ENCODE data around the gene NPL.

The NPL gene

DNA sequence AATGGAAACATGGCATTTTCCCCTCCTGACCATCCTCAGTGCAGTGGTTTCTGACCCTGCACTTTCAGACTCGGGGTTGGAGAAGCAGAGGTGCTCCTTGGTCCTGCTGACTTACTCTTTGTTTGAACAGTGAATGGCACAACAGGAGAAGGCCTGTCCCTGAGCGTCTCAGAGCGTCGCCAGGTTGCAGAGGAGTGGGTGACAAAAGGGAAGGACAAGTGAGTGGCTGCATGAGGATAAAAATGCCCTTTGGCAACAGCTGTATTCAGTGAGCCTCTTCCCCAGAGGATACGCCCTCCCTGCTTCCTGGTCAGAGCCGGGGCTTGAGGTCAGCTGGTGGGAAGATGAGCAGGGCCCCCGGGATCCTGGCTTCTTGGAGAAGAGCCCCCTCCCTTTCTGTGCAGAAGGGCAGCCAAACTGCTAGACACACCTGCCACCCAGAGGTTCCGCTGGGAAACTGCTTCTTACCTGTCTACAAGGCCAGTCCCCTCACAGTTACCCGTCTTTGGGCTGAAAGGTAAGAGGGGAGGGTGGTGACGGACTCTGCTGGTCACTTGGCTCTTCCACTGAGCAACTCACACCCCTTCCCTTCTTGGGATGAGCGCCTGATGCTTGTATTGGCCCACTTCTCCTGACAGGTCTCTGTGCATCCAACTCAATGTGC is 16.6 kb downstream of the NPL start:
- ATAC-seq = no peak
- TF ChIP-seq ISL1 (CRISPR knock-in tag; IDR thresholded peaks at IDR 0.05) (no peak), PPARA (CRISPR knock-in tag; IDR thresholded peaks at IDR 0.05; ENCODE audit: borderline replicate concordance) (no peak), RARB (CRISPR knock-in tag; IDR thresholded peaks at IDR 0.05) (no peak), ZFP30 (CRISPR knock-in tag; IDR thresholded peaks at IDR 0.05) (no peak), ARNTL (CRISPR knock-in tag; IDR thresholded peaks at IDR 0.05; ENCODE audit: borderline replicate concordance, low read depth) (no peak), ZC3H10 (CRISPR knock-in tag; IDR thresholded peaks at IDR 0.05) (no peak), ZNF565 (CRISPR knock-in tag; conservative IDR thresholded peaks at IDR 0.05; ENCODE audit: low read depth) (no peak), SNAI2 (CRISPR knock-in tag; IDR thresholded peaks at IDR 0.05) (no peak), BACH2 (CRISPR knock-in tag; IDR thresholded peaks at IDR 0.05; ENCODE audit: borderline replicate concordance) (no peak)
- TF ChIP-seq, protein P1, sequence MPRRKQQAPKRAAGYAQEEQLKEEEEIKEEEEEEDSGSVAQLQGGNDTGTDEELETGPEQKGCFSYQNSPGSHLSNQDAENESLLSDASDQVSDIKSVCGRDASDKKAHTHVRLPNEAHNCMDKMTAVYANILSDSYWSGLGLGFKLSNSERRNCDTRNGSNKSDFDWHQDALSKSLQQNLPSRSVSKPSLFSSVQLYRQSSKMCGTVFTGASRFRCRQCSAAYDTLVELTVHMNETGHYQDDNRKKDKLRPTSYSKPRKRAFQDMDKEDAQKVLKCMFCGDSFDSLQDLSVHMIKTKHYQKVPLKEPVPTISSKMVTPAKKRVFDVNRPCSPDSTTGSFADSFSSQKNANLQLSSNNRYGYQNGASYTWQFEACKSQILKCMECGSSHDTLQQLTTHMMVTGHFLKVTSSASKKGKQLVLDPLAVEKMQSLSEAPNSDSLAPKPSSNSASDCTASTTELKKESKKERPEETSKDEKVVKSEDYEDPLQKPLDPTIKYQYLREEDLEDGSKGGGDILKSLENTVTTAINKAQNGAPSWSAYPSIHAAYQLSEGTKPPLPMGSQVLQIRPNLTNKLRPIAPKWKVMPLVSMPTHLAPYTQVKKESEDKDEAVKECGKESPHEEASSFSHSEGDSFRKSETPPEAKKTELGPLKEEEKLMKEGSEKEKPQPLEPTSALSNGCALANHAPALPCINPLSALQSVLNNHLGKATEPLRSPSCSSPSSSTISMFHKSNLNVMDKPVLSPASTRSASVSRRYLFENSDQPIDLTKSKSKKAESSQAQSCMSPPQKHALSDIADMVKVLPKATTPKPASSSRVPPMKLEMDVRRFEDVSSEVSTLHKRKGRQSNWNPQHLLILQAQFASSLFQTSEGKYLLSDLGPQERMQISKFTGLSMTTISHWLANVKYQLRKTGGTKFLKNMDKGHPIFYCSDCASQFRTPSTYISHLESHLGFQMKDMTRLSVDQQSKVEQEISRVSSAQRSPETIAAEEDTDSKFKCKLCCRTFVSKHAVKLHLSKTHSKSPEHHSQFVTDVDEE (CRISPR knock-in tag; IDR thresholded peaks at IDR 0.05) = no peak
- TF ChIP-seq, protein P2, sequence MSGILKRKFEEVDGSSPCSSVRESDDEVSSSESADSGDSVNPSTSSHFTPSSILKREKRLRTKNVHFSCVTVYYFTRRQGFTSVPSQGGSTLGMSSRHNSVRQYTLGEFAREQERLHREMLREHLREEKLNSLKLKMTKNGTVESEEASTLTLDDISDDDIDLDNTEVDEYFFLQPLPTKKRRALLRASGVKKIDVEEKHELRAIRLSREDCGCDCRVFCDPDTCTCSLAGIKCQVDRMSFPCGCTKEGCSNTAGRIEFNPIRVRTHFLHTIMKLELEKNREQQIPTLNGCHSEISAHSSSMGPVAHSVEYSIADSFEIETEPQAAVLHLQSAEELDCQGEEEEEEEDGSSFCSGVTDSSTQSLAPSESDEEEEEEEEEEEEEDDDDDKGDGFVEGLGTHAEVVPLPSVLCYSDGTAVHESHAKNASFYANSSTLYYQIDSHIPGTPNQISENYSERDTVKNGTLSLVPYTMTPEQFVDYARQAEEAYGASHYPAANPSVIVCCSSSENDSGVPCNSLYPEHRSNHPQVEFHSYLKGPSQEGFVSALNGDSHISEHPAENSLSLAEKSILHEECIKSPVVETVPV (CRISPR knock-in tag; IDR thresholded peaks at IDR 0.05) = no peak

DNA sequence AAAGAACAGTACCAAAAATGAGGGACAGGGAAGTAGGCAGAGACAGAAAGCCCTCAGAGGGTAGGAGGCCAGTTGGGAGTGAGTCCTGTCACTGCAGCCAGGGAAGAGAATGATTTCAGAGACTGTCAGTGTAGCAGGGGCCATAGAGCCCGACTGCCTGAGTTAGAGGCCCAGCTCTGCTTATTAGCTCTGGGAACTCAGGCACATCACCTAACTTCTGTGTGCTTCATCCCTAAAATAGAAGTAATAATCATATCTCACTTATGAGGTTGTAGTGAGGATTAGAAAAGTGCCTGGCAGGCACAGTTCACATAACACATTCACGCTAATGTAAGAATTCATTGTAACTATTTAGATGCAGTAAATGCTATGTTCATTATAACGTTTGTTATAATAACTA is 18.3 kb downstream of the NPL start:
- no peak for TF ChIP-seq ISL1 (CRISPR knock-in tag; IDR thresholded peaks at IDR 0.05)
- no peak for TF ChIP-seq ESRRG (CRISPR knock-in tag; IDR thresholded peaks at IDR 0.05)
- no peak for TF ChIP-seq ZNF8 (CRISPR knock-in tag; IDR thresholded peaks at IDR 0.05)
- TF ChIP-seq, protein P3, sequence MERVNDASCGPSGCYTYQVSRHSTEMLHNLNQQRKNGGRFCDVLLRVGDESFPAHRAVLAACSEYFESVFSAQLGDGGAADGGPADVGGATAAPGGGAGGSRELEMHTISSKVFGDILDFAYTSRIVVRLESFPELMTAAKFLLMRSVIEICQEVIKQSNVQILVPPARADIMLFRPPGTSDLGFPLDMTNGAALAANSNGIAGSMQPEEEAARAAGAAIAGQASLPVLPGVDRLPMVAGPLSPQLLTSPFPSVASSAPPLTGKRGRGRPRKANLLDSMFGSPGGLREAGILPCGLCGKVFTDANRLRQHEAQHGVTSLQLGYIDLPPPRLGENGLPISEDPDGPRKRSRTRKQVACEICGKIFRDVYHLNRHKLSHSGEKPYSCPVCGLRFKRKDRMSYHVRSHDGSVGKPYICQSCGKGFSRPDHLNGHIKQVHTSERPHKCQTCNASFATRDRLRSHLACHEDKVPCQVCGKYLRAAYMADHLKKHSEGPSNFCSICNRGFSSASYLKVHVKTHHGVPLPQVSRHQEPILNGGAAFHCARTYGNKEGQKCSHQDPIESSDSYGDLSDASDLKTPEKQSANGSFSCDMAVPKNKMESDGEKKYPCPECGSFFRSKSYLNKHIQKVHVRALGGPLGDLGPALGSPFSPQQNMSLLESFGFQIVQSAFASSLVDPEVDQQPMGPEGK (CRISPR knock-in tag; IDR thresholded peaks at IDR 0.05; ENCODE audit: borderline replicate concordance) = no peak
- TF ChIP-seq ZNF565 (CRISPR knock-in tag; conservative IDR thresholded peaks at IDR 0.05; ENCODE audit: low read depth) = no peak
- no peak for TF ChIP-seq ZFP3 (CRISPR knock-in tag; IDR thresholded peaks at IDR 0.05)
- no peak for TF ChIP-seq ZNF70 (CRISPR knock-in tag; IDR thresholded peaks at IDR 0.05)
- TF ChIP-seq PPARA (CRISPR knock-in tag; IDR thresholded peaks at IDR 0.05; ENCODE audit: borderline replicate concordance) = no peak
- TF ChIP-seq, protein P4, sequence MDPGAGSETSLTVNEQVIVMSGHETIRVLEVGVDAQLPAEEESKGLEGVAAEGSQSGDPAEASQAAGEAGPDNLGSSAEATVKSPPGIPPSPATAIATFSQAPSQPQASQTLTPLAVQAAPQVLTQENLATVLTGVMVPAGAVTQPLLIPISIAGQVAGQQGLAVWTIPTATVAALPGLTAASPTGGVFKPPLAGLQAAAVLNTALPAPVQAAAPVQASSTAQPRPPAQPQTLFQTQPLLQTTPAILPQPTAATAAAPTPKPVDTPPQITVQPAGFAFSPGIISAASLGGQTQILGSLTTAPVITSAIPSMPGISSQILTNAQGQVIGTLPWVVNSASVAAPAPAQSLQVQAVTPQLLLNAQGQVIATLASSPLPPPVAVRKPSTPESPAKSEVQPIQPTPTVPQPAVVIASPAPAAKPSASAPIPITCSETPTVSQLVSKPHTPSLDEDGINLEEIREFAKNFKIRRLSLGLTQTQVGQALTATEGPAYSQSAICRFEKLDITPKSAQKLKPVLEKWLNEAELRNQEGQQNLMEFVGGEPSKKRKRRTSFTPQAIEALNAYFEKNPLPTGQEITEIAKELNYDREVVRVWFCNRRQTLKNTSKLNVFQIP (CRISPR knock-in tag; IDR thresholded peaks at IDR 0.05; ENCODE audit: borderline replicate concordance, low read depth) = no peak
- no peak for TF ChIP-seq OSR1 (CRISPR knock-in tag; IDR thresholded peaks at IDR 0.05)
- no peak for TF ChIP-seq ZFP30 (CRISPR knock-in tag; IDR thresholded peaks at IDR 0.05)
- TF ChIP-seq TOX (CRISPR knock-in tag; IDR thresholded peaks at IDR 0.05; ENCODE audit: borderline replicate concordance) = no peak
- TF ChIP-seq ZC3H10 (CRISPR knock-in tag; IDR thresholded peaks at IDR 0.05) = no peak
- TF ChIP-seq, protein P5, sequence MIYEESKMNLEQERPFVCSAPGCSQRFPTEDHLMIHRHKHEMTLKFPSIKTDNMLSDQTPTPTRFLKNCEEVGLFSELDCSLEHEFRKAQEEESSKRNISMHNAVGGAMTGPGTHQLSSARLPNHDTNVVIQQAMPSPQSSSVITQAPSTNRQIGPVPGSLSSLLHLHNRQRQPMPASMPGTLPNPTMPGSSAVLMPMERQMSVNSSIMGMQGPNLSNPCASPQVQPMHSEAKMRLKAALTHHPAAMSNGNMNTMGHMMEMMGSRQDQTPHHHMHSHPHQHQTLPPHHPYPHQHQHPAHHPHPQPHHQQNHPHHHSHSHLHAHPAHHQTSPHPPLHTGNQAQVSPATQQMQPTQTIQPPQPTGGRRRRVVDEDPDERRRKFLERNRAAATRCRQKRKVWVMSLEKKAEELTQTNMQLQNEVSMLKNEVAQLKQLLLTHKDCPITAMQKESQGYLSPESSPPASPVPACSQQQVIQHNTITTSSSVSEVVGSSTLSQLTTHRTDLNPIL (CRISPR knock-in tag; IDR thresholded peaks at IDR 0.05; ENCODE audit: low read depth) = no peak
- TF ChIP-seq ARNTL (CRISPR knock-in tag; IDR thresholded peaks at IDR 0.05; ENCODE audit: borderline replicate concordance, low read depth) = no peak
- TF ChIP-seq, protein P1 (CRISPR knock-in tag; IDR thresholded peaks at IDR 0.05) = no peak
- no peak for TF ChIP-seq TCF4 (CRISPR knock-in tag; IDR thresholded peaks at IDR 0.05; ENCODE audit: borderline replicate concordance)
- TF ChIP-seq SNAI2 (CRISPR knock-in tag; IDR thresholded peaks at IDR 0.05) = no peak
- TF ChIP-seq, protein P2 (CRISPR knock-in tag; IDR thresholded peaks at IDR 0.05) = no peak
- no peak for TF ChIP-seq BACH2 (CRISPR knock-in tag; IDR thresholded peaks at IDR 0.05; ENCODE audit: borderline replicate concordance)
- no peak for ATAC-seq
